Cardiac fibroblast (primary cell): ENCODE measurements around the gene C2orf49.
A peak's percentile ranks its signal among the peaks of the same experiment; 100 is the strongest.

Source experiments
- DNase-seq, 2 donors: peaks; one replicate each; pipeline versions ENCODE4 v3.0.0 to v3.0.0-alpha.2; 2010; ENCODE audit warnings: low read depth in 2 of 2
- H3K4me3 ChIP-seq, 2 donors: replicated peaks in 1 of 2; 1 replicate in 1 of 2; 2 replicates in 1 of 2; pipeline ENCODE4 v1.5.1; 2011; ENCODE audit warnings: low read depth in 2 of 2, low read length in 2 of 2, mild to moderate bottlenecking in 2 of 2, moderate library complexity in 1 of 2
- CTCF ChIP-seq: IDR thresholded peaks from one replicate; pipeline ENCODE4 v1.5.1; 2011; ENCODE audit warnings: low read depth, mild to moderate bottlenecking, low read length, inconsistent platforms

Gene C2orf49

DNA sequence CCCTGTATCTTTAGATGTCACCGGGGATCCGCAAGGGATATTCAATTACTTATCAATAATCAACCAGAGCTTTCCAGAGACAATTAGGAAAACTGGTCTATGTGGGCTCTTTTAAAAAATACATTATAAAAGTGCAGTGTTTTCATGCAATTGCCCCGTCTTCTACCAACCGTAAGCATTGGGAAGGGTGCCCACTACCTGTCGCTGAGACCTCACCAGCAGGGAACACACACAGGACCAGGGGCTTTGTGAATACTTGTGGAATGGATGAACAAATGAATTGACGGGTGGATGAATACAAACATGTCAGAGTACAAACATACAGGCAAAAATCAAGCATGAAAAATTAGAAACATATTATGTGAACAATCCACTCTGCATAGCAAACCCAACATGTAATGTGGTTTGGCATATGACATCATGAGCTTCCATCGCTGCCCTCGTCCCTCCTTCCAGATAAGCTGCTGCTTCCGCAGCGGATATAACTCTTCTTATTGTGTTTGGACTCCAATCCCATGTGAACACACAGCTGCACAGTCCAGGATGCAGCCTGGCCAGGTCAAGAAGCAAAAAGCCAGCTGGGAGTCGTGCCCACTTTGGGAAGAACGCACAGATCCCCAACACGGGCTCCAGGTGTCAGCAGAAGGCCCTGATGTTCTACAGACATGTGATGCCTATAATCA is 56.2 kb downstream of the C2orf49 start:
- no peak for TF ChIP-seq CTCF
- H3K4me3 ChIP-seq, result peak overlapping the region in 1 of 2 donors; percentile 2
- DNase-seq, result peak; percentile 93 to 94

GRCh38 chr2:105394951-105395611 is 57.7 kb downstream of the C2orf49 start:
- peak; percentile 68 to 70 for DNase-seq
- H3K4me3 ChIP-seq, result peak overlapping the region in 1 of 2 donors; percentile 94
- TF ChIP-seq CTCF, result no peak

DNA sequence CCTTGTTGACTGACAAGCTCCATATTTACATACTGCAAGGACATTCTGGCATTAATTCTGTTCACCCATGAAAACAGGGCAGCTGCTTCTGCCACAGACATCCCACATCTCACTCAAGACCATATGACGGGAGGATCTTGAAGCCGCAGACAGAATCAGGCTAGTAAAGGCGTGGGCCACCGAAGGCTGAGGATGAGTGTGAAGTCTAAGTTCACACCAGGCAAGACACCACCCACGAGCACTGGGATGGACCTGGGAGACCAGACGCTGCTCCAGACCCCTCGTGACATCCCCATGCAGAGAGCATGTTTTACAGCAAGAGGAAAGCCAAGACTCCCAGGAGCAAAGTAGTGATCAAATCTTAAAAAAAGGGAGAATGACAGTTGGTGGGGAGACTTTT is 58.4 kb downstream of the C2orf49 start:
- TF ChIP-seq CTCF, result no peak
- H3K4me3 ChIP-seq, result peak overlapping the region; percentile 4 to 94
- DNase-seq, result no peak

- TF ChIP-seq CTCF, result no peak
- H3K4me3 ChIP-seq, result peak overlapping the region; percentile 22 to 94
- peak; percentile 88 to 99 for DNase-seq
Observed at GRCh38 chr2:105396254-105397024, 59.1 kb downstream of the C2orf49 start.

- peak in 1 of 2 donors; percentile 41 for DNase-seq
- H3K4me3 ChIP-seq, result peak overlapping the region; percentile 22 to 94
Observed at GRCh38 chr2:105397025-105397722, 59.8 kb downstream of the C2orf49 start.

More at GRCh38 chr2:105397025-105397722, 59.8 kb downstream of the C2orf49 start:
- TF ChIP-seq CTCF, result no peak
